AG04449 (cell line): ENCODE results near the gene HSPBAP1.
"Not testable (repeated sequence)": the region's sequence is repeated elsewhere in the genome, so short reads cannot be mapped to it uniquely, and the experiment has no call there.

Experiments used
- CTCF ChIA-PET: fragments of 350-600 bp; formaldehyde crosslinking; extraction: SDS; loops from one replicate; lab custom pipeline; 2021; ENCODE audit warnings: antibody characterized with exemption; lab: Yijun Ruan, JAX
- POLR2A ChIA-PET: fragments of 400-600, 350-600 bp; formaldehyde crosslinking; extraction: SDS; loops from one replicate; lab custom pipeline; 2020; ENCODE audit warnings: antibody characterized with exemption, inconsistent platforms; lab: Yijun Ruan, JAX
- DNase-seq: peaks from one replicate; pipeline ENCODE4 v3.0.0-alpha.2; 2010; ENCODE audit warnings: low read depth, low spot score
- H3K4me3 ChIP-seq: 2 replicates; pipeline ENCODE4 v1.5.1; 2011; ENCODE audit warnings: low read depth, mild to moderate bottlenecking, control low read depth, low read length
- CTCF ChIP-seq: IDR thresholded peaks from one replicate; pipeline ENCODE4 v1.5.1; 2011; ENCODE audit warnings: mild to moderate bottlenecking, moderate library complexity, low read length, control low read depth, inconsistent platforms; ENCODE audit not compliant: insufficient read depth; ENCODE audit errors: missing control alignments

HSPBAP1 gene

GRCh38 chr3:122754929-122755328 lies 38.7 kb downstream of the HSPBAP1 start:
- no peak overlapping the region for H3K4me3 ChIP-seq
- POLR2A ChIA-PET, result no interaction called here
- TF ChIP-seq CTCF, result peak; percentile 62
- CTCF ChIA-PET, result interaction anchor here (0.7 to 2.4 kb wide), 16 partner anchors 9 to 1209 kb away, joined by 3 to 21 read pairs (median 4); partner anchors contain the start of genes FAM162A and POLQ
- no peak for DNase-seq

GRCh38 chr3:122748347-122748746 lies 45.3 kb downstream of the HSPBAP1 start:
- CTCF ChIA-PET, result no interaction called here
- POLR2A ChIA-PET, result no interaction called here
- no peak overlapping the region for H3K4me3 ChIP-seq
- TF ChIP-seq CTCF, result no peak
- no peak for DNase-seq

GRCh38 chr3:122747295-122747694 lies 46.3 kb downstream of the HSPBAP1 start:
- CTCF ChIA-PET, DNase-seq, H3K4me3 ChIP-seq, POLR2A ChIA-PET: not testable (repeated sequence)

GRCh38 chr3:122745369-122746021 lies 48.1 kb downstream of the HSPBAP1 start:
- ChIA-PET POLR2A (interaction anchor here (1.0 kb wide), 1 partner anchor 16 kb away, joined by 3 read pairs; no protein-coding TSS in a partner anchor), CTCF (interaction anchor here (1.5 to 2.6 kb wide), 2 partner anchors 10 to 287 kb away, joined by 3 to 21 read pairs; no protein-coding TSS in a partner anchor)
- peak; percentile 55 for DNase-seq
- no peak overlapping the region for H3K4me3 ChIP-seq
- TF ChIP-seq CTCF, result no peak

- TF ChIP-seq CTCF, result no peak
- ChIA-PET CTCF (interaction anchor here (1.3 kb wide), 1 partner anchor 14 kb away, joined by 3 read pairs; no protein-coding TSS in a partner anchor), POLR2A (no interaction called here)
- H3K4me3 ChIP-seq, result no peak overlapping the region
- DNase-seq, result no peak
These were observed 50.0 kb downstream of the HSPBAP1 start for GRCh38 chr3:122743581-122744120.

GRCh38 chr3:122742234-122742633 lies 51.4 kb downstream of the HSPBAP1 start:
- TF ChIP-seq CTCF, result no peak
- POLR2A ChIA-PET, result no interaction called here
- H3K4me3 ChIP-seq, result no peak overlapping the region
- no peak for DNase-seq
- CTCF ChIA-PET, result no interaction called here

GRCh38 chr3:122739172-122739571 lies 54.5 kb downstream of the HSPBAP1 start:
- POLR2A ChIA-PET, result no interaction called here
- TF ChIP-seq CTCF, result no peak
- CTCF ChIA-PET, result no interaction called here
- DNase-seq, result no peak
- H3K4me3 ChIP-seq, result no peak overlapping the region

- H3K4me3 ChIP-seq, POLR2A ChIA-PET, DNase-seq, CTCF ChIA-PET: not testable (repeated sequence)
These were observed 60.7 kb downstream of the HSPBAP1 start for GRCh38 chr3:122732682-122733525.
